Liver (tissue), 3 donors: ENCODE measurements around the gene CYTL1.

Experiments
- CTCF ChIP-seq: fragments of 150-350 bp; IDR thresholded peaks from 2 replicates; pipeline ENCODE4 v1.5.1; 2017; ENCODE audit warnings: improper control_type of control experiment, low read depth, low read length; ENCODE audit not compliant: missing input control
- EGR1 ChIP-seq, 2 donors: IDR thresholded peaks; 2 replicates each; pipeline ENCODE4 v1.6.1; 2016 to 2018; ENCODE audit warnings: antibody characterized with exemption in 2 of 2, low read depth in 2 of 2
- FOXA1 ChIP-seq: IDR thresholded peaks from 2 replicates; pipeline ENCODE4 v1.6.1; 2016; ENCODE audit warnings: antibody characterized with exemption
- GABPA ChIP-seq, 2 donors: IDR thresholded peaks in 1 of 2; conservative IDR thresholded peaks in 1 of 2; 2 replicates each; pipeline ENCODE4 v1.6.1; 2016; ENCODE audit warnings: antibody characterized with exemption in 2 of 2, mild to moderate bottlenecking in 1 of 2, moderate library complexity in 1 of 2
- HNF4A ChIP-seq, 2 donors: conservative IDR thresholded peaks; 2 replicates each; pipeline ENCODE4 v1.6.1; 2016; ENCODE audit warnings: antibody characterized with exemption in 2 of 2, mild to moderate bottlenecking in 2 of 2
- JUND ChIP-seq, 2 donors: IDR thresholded peaks; 2 replicates each; pipeline ENCODE4 v1.6.1; 2016; ENCODE audit warnings: antibody characterized with exemption in 2 of 2
- NR2F2 ChIP-seq: IDR thresholded peaks from 2 replicates; pipeline ENCODE4 v1.6.1; 2016; ENCODE audit warnings: antibody characterized with exemption
- RAD21 ChIP-seq, 2 donors: IDR thresholded peaks; 2 replicates each; pipeline ENCODE4 v1.6.1; 2016; ENCODE audit warnings: antibody characterized with exemption in 2 of 2, mild to moderate bottlenecking in 2 of 2
- RXRA ChIP-seq, 2 donors: IDR thresholded peaks; 2 replicates each; pipeline ENCODE4 v1.6.1; 2017 to 2018; ENCODE audit warnings: antibody characterized with exemption in 2 of 2, mild to moderate bottlenecking in 1 of 2
- TAF1 ChIP-seq: conservative IDR thresholded peaks from 2 replicates; pipeline ENCODE4 v1.6.1; 2016; ENCODE audit warnings: antibody characterized with exemption, mild to moderate bottlenecking
- TF ChIP-seq, protein P1 (sequence below): IDR thresholded peaks from 2 replicates; pipeline ENCODE4 v1.6.1; 2016; ENCODE audit warnings: antibody characterized with exemption
- TF ChIP-seq, protein P2 (sequence below): IDR thresholded peaks from 2 replicates; pipeline ENCODE4 v1.6.1; 2016; ENCODE audit warnings: antibody characterized with exemption, mild to moderate bottlenecking
- TF ChIP-seq, protein P3 (sequence below): IDR thresholded peaks from 2 replicates; pipeline ENCODE4 v1.6.1; 2016; ENCODE audit warnings: antibody characterized with exemption
- donor health status: healthy.
- donor health status: healthy.

- TF ChIP-seq FOXA1 (no peak), GABPA (IDR thresholded peaks at IDR 0.05 in 1 of 2, conservative IDR thresholded peaks at IDR 0.05 in 1 of 2) (no peak), CTCF (no peak), RXRA (IDR thresholded peaks at IDR 0.05) (no peak), JUND (IDR thresholded peaks at IDR 0.05) (no peak), RAD21 (IDR thresholded peaks at IDR 0.05) (no peak), HNF4A (conservative IDR thresholded peaks at IDR 0.05) (no peak), EGR1 (IDR thresholded peaks at IDR 0.05; ENCODE audit: low read depth in 2 of 2) (no peak), TAF1 (no peak), NR2F2 (no peak)
- TF ChIP-seq, protein P1, sequence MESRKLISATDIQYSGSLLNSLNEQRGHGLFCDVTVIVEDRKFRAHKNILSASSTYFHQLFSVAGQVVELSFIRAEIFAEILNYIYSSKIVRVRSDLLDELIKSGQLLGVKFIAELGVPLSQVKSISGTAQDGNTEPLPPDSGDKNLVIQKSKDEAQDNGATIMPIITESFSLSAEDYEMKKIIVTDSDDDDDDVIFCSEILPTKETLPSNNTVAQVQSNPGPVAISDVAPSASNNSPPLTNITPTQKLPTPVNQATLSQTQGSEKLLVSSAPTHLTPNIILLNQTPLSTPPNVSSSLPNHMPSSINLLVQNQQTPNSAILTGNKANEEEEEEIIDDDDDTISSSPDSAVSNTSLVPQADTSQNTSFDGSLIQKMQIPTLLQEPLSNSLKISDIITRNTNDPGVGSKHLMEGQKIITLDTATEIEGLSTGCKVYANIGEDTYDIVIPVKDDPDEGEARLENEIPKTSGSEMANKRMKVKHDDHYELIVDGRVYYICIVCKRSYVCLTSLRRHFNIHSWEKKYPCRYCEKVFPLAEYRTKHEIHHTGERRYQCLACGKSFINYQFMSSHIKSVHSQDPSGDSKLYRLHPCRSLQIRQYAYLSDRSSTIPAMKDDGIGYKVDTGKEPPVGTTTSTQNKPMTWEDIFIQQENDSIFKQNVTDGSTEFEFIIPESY: no peak
- TF ChIP-seq, protein P2, sequence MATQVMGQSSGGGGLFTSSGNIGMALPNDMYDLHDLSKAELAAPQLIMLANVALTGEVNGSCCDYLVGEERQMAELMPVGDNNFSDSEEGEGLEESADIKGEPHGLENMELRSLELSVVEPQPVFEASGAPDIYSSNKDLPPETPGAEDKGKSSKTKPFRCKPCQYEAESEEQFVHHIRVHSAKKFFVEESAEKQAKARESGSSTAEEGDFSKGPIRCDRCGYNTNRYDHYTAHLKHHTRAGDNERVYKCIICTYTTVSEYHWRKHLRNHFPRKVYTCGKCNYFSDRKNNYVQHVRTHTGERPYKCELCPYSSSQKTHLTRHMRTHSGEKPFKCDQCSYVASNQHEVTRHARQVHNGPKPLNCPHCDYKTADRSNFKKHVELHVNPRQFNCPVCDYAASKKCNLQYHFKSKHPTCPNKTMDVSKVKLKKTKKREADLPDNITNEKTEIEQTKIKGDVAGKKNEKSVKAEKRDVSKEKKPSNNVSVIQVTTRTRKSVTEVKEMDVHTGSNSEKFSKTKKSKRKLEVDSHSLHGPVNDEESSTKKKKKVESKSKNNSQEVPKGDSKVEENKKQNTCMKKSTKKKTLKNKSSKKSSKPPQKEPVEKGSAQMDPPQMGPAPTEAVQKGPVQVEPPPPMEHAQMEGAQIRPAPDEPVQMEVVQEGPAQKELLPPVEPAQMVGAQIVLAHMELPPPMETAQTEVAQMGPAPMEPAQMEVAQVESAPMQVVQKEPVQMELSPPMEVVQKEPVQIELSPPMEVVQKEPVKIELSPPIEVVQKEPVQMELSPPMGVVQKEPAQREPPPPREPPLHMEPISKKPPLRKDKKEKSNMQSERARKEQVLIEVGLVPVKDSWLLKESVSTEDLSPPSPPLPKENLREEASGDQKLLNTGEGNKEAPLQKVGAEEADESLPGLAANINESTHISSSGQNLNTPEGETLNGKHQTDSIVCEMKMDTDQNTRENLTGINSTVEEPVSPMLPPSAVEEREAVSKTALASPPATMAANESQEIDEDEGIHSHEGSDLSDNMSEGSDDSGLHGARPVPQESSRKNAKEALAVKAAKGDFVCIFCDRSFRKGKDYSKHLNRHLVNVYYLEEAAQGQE: no peak
- TF ChIP-seq, protein P3, sequence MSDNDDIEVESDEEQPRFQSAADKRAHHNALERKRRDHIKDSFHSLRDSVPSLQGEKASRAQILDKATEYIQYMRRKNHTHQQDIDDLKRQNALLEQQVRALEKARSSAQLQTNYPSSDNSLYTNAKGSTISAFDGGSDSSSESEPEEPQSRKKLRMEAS: no peak
Measured at GRCh38 chr4:4992833-4993232, 26.4 kb downstream of the CYTL1 start.
